CD4-positive, alpha-beta T cell treated with Interferon gamma for 1 hour (primary cell): ENCODE results near the gene FGF8.
"Not testable (repeated sequence)": the region's sequence is repeated elsewhere in the genome, so short reads cannot be mapped to it uniquely, and the experiment has no call there.

ENCODE experiments used
- DNase-seq: peaks from one replicate; pipeline ENCODE4 v3.0.0-alpha.2; 2020

The FGF8 gene, protein sequence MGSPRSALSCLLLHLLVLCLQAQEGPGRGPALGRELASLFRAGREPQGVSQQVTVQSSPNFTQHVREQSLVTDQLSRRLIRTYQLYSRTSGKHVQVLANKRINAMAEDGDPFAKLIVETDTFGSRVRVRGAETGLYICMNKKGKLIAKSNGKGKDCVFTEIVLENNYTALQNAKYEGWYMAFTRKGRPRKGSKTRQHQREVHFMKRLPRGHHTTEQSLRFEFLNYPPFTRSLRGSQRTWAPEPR

DNA sequence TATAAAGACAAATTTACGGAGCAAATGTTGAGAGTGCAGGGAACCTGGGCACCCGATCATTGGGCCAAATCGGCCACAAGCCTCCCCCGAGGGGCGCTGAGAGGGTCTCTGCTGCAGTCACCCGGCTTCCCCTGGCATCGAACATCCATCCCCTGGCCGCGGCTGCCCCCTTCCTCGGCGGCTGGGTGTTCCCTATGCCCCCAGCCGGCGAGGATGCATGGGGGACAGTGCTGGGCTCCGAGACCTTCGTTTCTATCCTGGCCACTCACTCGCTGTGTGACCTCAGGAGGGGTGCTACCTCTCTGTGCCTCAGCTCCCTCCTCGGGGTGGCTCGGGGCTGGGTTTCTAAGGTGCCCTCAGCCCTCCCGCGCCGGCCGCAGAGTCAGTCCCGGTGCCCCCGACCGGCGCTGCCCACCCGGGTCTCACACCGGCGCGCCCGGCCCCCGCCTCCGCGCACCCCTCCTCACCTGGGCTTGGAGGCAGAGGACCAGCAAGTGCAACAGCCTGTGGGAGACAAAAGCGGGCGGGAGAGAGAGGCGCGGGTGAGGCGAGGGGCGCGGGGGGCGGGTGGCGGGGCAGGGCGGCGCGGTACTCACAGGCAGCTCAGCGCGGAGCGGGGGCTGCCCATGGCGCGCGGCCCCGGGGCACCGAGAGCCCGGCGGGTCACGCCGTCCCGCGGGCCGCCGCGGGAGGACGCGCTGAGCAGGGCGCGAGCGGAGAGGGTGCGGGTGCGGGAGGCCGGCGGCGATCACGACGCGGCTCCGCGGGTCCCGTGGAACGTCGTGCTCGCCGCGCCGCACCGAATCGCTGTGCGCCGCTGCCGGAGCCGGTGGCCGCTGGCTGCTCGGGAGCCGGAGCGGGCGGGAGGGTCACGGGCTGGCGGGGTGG, at the start of gene FGF8:
TSS of gene FGF8 (minus strand) at position 842 of the 888 bp plus-strand sequence. CDS start at position 628, 214 bp downstream.
- DNase-seq: no peak

DNA sequence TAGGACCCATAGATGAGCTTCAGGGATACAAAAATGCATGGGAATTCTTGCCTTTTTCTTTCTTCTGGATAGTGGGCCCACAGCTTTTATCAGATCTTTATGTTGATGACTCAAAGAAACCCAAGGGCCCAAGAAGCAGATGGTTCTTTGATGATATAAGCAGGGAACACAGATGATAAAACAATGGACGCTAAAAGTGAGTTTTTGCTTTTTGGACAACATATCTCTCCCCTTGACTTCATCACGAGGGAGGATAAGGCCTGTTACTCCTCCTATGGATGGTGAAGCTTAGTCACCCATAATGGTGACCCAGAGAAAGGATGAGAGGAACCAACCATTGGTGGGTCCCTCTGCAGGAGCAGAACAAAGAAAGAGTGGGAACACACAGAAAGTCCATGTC, 48.8 kb upstream of the FGF8 start:
- no peak for DNase-seq

DNA sequence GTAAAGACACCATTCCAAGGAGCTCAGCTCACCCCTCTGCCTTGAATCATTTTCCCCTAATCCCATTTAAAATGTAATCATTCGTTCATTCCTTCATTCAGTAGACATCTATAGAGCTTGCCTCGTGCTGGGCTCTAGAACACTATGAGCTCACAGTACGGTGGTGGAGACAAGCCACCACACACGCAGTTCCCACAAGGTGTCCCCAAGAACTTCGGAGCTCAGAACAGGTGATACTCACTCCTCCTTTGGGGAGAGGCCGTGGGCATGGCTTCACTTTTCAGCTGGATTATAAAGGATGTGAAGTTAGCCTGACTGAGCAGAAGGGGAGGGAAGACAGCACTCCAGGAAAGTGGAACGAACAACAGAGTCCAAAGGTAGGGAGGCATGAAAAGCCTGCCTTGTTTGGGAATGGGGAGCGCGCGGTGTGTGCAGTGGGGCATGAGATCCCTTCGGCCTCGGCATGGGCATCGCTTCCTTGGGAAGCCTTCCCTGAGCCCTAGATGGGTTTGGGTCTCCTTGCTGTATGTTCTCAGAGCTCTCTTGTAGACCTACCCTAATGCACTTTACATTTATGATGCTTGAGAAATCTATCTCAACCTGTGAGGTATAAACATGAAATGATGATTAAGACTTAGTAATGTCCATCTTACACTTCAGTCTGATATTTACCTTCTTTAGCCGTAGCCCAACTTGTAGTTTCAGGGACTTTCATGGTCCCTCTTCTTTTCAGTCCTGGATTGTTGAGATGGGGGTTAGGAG, 43.1 kb upstream of the FGF8 start:
- DNase-seq: no peak

DNA sequence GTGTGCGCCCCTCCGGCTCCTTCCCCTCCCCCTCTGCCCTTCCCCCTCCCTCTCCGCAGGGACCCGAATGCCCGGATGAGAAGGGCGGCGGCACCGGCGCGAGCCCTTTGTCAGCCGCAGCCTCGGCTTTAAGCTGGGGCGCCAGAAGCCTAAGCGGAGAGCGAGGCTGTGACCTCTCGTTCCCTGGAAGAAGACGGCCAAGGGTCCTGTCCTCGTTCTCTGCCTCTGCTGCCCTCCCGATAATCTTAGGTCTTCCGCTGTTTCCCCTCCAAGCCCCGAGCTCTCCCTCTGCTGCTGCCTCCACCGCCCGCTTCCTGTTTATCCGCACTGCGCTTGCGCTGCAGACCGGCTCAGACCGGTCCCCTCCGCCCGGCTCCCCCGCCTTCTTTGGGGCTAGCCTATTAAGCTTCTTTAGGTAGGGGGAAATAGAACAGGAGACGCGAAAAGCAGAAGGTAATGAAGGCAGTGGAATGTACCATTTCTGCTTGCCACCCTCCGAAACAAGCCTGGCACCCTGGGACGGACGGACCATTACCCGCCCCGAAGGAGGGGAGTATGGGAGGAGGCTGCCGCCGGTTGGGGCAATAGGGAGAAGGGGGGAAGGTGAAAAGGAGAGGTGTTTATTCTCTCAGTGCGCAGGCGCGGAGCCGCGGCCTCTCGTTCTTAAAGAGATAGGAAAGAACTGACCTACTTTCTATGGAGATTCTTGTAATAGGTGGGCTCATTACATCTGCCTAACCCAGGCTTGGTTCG, 42.4 kb upstream of the FGF8 start, which contains the start of gene OGA:
TSS of gene OGA (minus strand) at position 326 of the 753 bp plus-strand sequence. CDS start 422 bp downstream, outside the sequence.
- DNase-seq: peak; percentile 100

DNA sequence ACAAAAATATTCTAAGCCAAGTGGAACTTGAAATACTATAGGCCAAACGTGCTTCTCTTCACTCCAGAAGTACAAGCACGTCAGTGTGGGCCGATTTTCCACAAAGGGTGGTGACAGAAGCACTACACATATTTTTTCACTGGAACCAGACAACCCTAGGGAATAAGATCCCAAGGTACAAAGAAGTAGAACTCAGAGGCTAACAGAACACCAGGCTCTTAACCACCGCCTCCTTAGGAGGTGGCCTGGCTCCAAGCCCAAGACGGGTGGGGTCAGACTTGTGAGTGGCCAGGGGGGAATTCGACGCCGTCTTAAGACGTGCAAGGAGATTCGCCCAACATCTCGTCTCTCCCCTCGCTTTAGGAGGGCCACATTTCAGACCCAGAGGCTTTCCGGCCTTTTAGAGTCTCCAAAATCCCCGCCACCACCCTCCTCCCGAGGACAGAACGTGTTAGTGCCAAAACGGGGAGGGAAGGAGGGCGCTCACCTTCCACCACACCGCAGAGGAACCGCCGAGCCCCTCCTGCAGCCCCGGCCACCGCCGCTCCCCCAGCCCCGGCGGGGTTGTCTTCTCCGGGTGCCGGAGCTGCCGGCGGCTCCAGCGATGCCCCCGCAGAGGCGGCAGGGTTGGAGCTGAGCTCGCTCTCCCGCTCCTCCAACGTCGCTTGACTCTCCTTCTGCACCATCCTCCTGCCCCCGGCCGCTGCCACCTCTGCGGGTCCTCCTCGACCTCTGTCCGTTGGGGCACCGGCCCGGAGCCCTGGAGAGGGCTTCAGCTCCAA, 41.6 kb upstream of the FGF8 start:
- no peak for DNase-seq

DNA sequence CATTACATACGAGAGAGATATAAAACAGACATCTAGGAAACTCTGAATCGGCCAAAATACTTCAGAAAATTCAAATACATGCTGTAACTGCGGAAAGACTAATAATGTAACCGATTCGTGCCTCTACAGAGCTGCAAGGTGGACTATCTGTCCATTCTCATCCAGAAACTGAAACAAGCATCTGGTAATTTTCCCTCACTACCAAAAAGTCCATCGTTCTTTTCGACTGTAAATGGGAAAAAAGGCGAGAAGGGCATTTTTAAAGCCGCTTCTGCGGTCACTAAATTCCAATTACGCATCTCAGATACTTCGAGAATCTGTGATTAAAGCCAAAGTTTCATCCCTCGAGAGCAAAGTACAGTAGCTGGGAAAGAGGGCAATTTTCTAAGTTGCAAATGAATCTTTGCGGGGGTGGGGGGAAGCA, 41.0 kb upstream of the FGF8 start:
- no peak for DNase-seq

DNA sequence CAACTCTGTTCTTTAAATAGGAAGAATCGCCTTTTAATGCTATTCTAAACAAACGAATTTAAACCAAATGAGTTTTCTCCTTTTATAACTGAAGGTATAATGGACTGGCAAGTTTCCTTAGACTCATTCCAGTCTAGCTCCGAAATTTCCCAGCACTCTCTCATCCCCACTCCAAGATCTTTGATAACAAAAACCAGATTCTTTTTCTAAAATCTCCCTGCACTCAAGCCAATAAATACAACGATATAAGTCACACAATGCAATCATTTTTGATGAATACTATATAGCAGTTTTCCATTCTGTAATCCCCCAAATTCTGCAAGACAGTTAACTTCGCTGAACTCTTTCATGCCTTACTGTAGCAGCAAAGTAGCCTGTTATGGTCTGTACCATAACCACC, 40.5 kb upstream of the FGF8 start:
- no peak for DNase-seq

DNA sequence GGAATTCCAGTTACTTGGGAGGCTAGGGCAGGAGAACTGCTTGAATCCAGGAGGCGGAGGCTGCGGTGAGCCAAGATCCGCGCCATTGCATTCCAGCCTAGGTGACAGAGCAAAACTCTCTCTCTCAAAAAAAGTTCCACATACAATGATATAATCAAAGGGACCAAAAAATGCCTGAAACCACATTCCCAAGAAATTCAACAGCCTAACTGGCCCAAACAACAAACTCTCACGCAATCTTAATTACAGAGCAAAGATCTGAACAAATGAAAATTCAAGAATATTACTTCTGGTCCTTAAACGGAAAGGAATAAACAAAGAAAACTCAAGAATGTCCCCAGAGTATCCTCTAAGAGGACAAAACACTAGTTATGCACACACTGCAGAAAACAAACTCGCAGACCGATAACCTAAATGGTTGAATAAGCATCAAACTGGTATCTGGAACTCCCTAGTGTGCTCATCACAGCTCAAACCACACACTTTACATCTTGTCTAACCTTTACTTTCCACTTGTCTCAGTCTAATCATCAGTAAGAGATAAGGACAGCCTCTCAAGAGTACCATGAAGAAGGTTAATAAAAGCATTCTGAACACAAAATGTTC, 38.7 kb upstream of the FGF8 start:
- DNase-seq: no peak

DNA sequence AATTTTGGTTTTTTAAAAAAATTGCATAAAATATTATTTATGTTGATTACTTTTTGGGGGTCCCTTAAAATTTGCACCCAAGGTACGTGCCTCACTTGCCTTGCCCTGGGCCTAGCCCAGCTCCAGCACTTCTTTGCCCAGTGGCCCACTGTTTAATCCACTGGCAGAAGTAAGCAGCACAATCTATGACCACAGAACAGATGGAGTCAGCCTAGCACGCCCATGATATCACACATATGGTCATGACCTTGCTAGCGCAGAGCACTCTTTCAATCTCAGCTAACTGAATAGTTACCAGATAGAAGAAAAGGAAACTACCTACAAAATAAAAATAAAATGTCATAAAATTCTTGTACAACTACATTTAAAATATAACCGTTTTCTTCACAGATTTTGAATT, 36.7 kb upstream of the FGF8 start:
- DNase-seq: no peak

DNA sequence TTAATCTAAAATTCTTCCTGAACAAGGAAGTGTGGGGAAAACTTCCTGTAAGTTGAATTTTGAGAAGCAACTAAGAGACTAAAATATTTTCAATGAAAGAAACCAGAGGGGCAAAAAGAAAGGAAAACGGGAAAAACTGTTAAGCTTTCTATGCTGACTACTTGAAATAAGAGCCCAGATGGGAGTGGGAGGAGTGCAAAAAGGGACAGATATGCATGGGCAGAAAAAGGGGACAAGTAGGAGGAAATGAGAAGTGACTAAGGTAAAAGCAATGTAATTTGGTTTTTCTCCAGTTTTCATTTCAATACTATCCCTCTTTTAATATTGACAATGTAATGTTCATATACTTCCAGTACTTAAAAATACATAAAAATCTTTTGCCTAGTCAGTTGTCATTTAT, 31.2 kb upstream of the FGF8 start:
- DNase-seq: no peak

DNA sequence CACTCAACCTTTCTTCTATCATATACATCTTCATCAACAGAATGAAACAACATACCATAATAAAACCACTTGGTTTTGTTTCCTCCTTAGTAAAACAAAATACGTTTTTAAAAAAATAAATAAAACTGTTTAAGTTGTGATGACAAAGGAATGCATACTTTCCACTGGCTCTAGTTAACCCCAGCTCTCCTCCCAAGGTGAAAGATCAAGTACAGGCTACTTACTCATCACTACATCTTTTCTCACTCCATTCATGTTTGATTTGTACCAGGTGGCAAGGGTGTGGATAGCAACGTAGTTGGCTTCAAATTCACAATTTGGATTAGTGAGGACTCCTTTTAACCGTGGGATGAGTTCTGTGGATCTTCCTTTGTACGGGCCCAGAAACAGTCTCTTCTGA, 27.6 kb upstream of the FGF8 start:
- no peak for DNase-seq

DNA sequence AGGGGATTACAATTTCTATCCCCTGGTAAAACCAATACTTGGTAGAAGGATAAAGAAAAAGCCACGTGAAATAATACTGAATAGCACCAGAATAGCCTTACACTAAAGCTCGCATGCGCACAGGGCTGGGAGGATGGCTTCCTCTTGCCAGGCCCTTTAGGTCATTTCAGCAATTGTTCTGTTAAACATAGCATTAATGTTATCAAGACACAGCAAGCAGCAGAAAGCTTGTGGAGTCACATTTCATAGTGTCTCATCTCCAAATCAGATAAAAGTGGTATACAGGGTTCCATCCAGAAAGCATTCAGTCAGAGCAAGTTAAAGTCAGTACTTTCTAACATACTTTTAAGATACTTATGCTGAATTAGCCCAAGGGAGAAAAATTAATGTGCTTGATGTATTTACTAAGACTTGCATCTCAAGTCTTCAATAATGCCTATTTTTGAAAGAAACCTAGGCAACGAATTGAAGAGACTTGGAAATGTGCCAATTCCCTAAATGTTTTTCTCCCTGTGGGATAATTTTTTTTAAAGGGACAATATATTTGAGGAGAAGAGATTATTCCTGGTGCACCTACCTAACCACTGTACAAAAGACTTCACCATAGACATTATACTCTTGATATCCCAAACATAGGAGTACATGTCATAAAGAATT, 21.6 kb upstream of the FGF8 start:
- DNase-seq: no peak

DNA sequence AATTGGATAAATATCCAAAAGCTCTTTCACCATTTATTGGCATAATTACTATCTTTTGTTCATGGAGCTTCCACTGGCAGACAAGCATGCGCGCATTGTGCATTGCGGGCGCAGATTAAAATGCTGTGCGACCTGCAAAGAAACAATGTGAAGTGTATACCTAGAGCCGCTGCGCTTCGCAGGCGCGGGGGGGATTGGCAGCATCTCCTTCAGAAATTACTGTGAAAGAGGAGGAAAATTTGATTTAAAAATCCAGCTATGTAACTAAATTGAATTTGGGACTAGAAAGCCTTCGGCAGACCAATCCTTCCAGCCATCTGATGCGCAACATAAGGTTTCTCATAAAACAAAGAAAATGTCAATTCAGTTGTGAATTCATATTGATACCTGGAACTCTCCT, 17.6 kb upstream of the FGF8 start:
- DNase-seq: no peak

DNA sequence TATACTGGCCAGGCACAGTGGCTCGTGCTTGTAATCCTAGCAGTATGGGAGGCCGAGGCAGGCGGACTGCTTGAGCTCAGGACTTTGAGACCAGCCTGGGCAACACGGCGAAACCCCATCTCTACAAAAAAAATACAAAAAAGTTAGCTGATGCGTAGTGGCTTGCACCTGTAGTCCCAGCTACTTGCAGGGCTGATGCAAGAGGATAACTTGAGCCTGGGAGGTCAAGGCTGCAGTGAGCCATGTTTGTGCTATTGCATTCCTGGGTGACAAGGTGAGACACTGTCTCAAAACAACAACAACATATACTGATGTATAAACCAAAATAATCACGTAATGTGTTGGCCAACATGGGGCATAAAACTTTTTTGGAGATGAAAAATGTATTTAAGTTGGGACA, 13.8 kb upstream of the FGF8 start:
- no peak for DNase-seq

DNA sequence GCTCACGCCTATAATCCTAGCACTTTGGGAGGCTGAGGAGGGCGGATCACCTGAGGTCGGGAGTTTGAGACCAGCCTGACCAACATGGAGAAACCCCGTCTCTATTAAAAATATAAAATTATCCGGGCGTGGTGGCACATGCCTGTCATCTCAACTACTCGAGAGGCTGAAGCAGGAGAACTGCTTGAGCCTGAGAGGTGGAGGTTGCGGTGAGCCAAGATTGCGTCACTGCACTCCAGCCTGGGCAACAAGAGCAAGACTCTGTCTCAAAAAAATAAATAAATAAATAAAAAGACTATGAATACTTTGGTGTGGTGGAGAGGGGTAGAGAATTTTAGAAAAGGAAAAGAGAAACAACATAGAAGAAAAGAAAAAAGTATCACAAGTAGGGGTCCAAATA, 13.3 kb upstream of the FGF8 start:
- not testable (repeated sequence) for DNase-seq

DNA sequence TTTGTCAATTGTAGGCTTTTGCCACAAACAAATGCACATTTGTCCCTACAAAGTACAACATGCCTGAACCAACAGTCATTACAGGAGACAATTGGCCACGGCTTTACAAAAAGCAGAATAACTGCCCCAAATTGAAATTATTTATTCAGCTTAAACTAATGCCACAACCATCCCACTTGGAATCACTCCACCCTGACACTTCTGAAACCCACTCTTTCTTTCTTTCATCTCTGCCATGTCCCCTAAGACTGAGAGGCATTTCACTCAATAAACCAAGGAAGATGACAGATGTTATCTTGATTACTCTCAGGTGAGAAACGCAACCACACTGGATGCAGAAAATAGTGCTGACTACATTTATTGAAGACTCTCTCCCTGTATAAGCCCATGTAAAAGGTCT, 9.9 kb upstream of the FGF8 start:
- no peak for DNase-seq

DNA sequence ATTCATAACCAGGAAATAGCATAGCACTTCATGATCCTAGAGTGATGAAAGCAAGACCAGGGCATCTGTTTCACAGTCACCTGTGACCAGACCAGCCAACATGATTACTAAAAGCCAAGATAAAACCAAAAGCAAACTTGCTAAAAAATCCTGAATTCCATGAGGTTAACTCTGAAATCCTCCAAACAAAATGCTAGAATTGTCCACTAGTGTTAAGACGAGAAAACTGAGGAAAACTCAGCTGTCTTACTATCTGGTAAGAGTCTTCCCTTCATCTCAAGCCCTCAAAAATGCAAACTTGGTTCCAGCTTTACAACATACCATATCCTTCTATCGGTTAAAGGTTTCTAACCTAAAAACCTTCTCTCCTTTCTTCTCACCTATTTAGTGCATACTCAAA, 8.6 kb upstream of the FGF8 start:
- DNase-seq: no peak

DNA sequence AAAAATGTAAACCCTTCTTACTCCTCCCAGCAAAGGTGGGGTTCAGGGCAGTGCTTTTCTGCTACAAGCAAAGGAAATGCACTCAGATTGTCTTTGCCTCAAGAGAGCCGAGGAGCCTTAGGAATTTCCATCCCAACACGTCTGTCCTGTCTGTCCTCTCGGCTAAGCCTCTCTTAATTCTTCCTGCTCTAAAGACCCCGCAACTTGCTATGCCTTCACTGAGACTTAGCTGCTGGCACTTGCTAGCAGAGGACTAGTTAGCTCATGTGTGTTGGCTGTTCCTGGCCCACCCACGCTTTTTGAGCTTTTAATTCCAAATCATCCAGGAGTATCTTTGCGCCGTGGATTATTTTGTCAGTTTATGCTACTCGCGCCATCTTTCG, 7.8 kb upstream of the FGF8 start:
- DNase-seq: no peak

DNA sequence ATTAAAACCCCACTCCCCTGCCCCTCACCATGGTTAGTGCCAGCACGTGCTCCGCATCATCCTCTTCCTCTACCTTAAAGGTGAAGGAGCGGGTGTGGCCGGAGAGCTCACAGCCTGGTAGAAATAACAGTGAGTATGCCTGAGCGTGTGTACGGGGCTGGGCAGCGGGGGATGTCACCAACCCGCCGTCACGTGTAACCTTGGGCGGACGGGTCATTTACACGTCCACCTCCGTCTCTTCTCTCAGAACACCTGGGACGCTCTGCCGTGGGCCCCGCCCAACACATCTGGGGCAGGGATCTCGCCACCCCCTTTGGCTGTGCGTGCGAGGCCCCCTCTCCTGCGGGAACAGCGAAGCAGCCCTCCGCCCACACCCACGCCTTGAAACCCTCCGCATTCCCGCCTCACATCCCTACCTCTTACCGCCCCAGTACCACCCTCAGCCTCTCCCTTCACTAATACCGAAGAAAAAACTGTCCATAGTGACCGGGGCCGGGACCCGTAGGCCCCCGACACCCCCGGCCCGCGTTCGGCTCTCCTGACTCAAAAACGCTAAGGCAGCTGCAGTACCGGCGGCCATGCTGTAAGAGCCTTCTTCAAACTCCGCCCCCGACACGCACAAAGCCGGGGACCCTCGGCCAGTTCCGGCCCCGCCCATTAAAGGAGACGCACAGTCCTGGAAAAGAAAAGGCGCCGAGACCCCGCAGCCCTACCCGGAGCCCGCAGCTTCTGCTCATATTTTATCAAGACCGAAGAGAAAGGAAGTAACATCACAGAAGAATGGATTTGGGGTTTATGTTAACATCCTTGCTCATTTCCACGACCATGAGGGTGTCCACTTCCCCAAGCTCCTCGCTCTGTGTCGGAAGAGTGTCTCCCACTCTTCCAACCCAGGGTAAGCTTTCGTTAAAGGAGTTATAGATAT, 7.2 kb upstream of the FGF8 start, which contains the start of gene NPM3:
TSS of gene NPM3 (minus strand) at position 636 of the 925 bp plus-strand sequence. CDS start at position 580, 56 bp downstream.
- peak; percentile 74 for DNase-seq
